GM19099 (cell line): Measurements from ENCODE around the gene SELP.

Source experiments
- POLR2A ChIP-seq: IDR thresholded peaks from 3 replicates; pipeline ENCODE4 v1.6.1; 2011; ENCODE audit warnings: low read depth; ENCODE audit not compliant: insufficient read length; ENCODE audit errors: extremely low read depth

Gene SELP

GRCh38 chr1:169620565-169620964 lies 9.4 kb downstream of the SELP start:
- TF ChIP-seq POLR2A, result no peak

GRCh38 chr1:169618367-169618766 lies 11.6 kb downstream of the SELP start:
- TF ChIP-seq POLR2A, result no peak

- TF ChIP-seq POLR2A, result no peak
Measured at GRCh38 chr1:169615803-169616202, 14.1 kb downstream of the SELP start.

- no peak for TF ChIP-seq POLR2A
Measured at GRCh38 chr1:169610858-169611257, 19.1 kb downstream of the SELP start.

- TF ChIP-seq POLR2A, result no peak
Measured at GRCh38 chr1:169610108-169610507, 19.8 kb downstream of the SELP start.

- no peak for TF ChIP-seq POLR2A
Measured at GRCh38 chr1:169608226-169608625, 21.7 kb downstream of the SELP start.

- TF ChIP-seq POLR2A, result no peak
Measured at GRCh38 chr1:169604781-169605560, 25.0 kb downstream of the SELP start.

- TF ChIP-seq POLR2A, result no peak
Measured at GRCh38 chr1:169601096-169601881, 28.6 kb downstream of the SELP start.

GRCh38 chr1:169595764-169596711 lies 33.9 kb downstream of the SELP start:
- TF ChIP-seq POLR2A, result no peak

GRCh38 chr1:169594391-169594790 lies 35.5 kb downstream of the SELP start:
- no peak for TF ChIP-seq POLR2A

GRCh38 chr1:169590932-169591331 lies 39.0 kb downstream of the SELP start:
- no peak for TF ChIP-seq POLR2A

- no peak for TF ChIP-seq POLR2A
Measured at GRCh38 chr1:169588785-169589485, 41.0 kb downstream of the SELP start.

GRCh38 chr1:169588112-169588511 lies 41.8 kb downstream of the SELP start:
- TF ChIP-seq POLR2A, result no peak
